HCT116 (cell line): Measurements from ENCODE around the gene MEG3. TPM values are rescaled to one million over a fixed set of nuclear protein-coding genes. Genes with fewer than 3 reads are reported as not detected.

ENCODE experiments used
- ATAC-seq: fragments of 200-7000 bp; cut with Tn5 transposase; 2 replicates; pipeline ENCODE4 v1.9.1; 2020; ENCODE audit warnings: mild to moderate bottlenecking, moderate library complexity
- BruUV-seq: library from RNA; stranded (reverse); fragments of 400-500 nt; replicated peaks from 2 replicates; lab custom pipeline; 2021; lab: Mats Ljungman, UMichigan
- CTCF ChIA-PET: fragments of 300-600 bp; sonication (Branson Sonifier 250); formaldehyde crosslinking; loops from one replicate; lab custom pipeline; 2021; ENCODE audit warnings: antibody characterized with exemption; lab: Charles Lee
- POLR2A ChIA-PET: fragments of 300-600, 350-600 bp; sonication (Branson Sonifier 250); formaldehyde crosslinking; loops from one replicate; lab custom pipeline; 2021; ENCODE audit warnings: antibody characterized with exemption; lab: Charles Lee
- RAD21 ChIA-PET, 2 experiments: fragments of 300-600 bp; sonication (Branson Sonifier 250); formaldehyde crosslinking; loops; one replicate each; lab custom pipeline; 2023; ENCODE audit warnings: low total read pairs in 2 of 2; ENCODE audit not compliant: uncharacterized antibody in 2 of 2, unreplicated experiment in 2 of 2, low non-redundant PET in 1 of 2; lab: Charles Lee
- DNase-seq: peaks from one replicate; pipeline ENCODE4 v3.0.0-alpha.2; 2010; ENCODE audit warnings: low read depth, low spot score
- H2AFZ ChIP-seq: fragments of 200-600 bp; shearing (Covaris generic), sonication (generic); 2 replicates; pipeline ENCODE4 v1.6.1; 2017; ENCODE audit warnings: low read depth, mixed run types, mixed read lengths, antibody characterized with exemption, low read length; ENCODE audit not compliant: poor library complexity, severe bottlenecking
- H3K27ac ChIP-seq: 2 replicates; pipeline ENCODE4 v1.5.1; 2012; ENCODE audit warnings: low read depth, low read length
- H3K27me3 ChIP-seq: fragments of 200-600 bp; sonication (generic); 2 replicates; pipeline ENCODE4 v1.6.1; 2016; ENCODE audit warnings: mixed run types, low read length, mixed read lengths; ENCODE audit not compliant: insufficient read depth
- H3K36me3 ChIP-seq, 2 experiments: fragments of 200-500 bp in 1 of 2; fragments of 200-600 bp in 1 of 2; sonication (Bioruptor generic) in 1 of 2; sonication (generic) in 1 of 2; 2 replicates each; pipeline versions ENCODE4 v1.5.1 to v1.6.1; 2014 to 2016; ENCODE audit warnings: low read length in 2 of 2, inconsistent platforms in 1 of 2, mixed read lengths in 1 of 2, mixed run types in 1 of 2; ENCODE audit not compliant: insufficient read depth in 2 of 2, control insufficient read depth in 1 of 2
- H3K4me1 ChIP-seq, 2 experiments: fragments of 200-600 bp in 1 of 2; sonication (generic) in 1 of 2; 2 replicates each; pipeline versions ENCODE4 v1.5.1 to v1.6.1; 2012 to 2017; ENCODE audit warnings: low read length in 2 of 2, inconsistent platforms in 1 of 2, mild to moderate bottlenecking in 1 of 2, mixed read lengths in 1 of 2, mixed run types in 1 of 2, moderate library complexity in 1 of 2; ENCODE audit not compliant: insufficient read depth in 2 of 2, control insufficient read depth in 1 of 2
- H3K4me2 ChIP-seq: fragments of 200-600 bp; sonication (generic); 2 replicates; pipeline ENCODE4 v1.6.1; 2017; ENCODE audit warnings: mixed run types, low read length, mixed read lengths
- H3K4me3 ChIP-seq, 2 experiments: fragments of 200-600 bp in 1 of 2; sonication (generic) in 1 of 2; replicated peaks in 1 of 2; 2 replicates each; pipeline ENCODE4 v1.5.1; 2011 to 2016; ENCODE audit warnings: low read length in 2 of 2, control low read depth in 1 of 2, low read depth in 1 of 2, mild to moderate bottlenecking in 1 of 2, mixed read lengths in 1 of 2, mixed run types in 1 of 2
- H3K79me2 ChIP-seq: fragments of 200-600 bp; sonication (generic); 2 replicates; pipeline ENCODE4 v1.6.1; 2017; ENCODE audit warnings: mild to moderate bottlenecking, mixed run types, low read length, moderate library complexity, mixed read lengths; ENCODE audit not compliant: insufficient read depth
- H3K9ac ChIP-seq: fragments of 200-600 bp; sonication (generic); 2 replicates; pipeline ENCODE4 v1.6.1; 2016; ENCODE audit warnings: low read length, mixed read lengths
- H3K9me2 ChIP-seq: fragments of 200-600 bp; sonication (generic), shearing (Covaris generic); 2 replicates; pipeline ENCODE4 v1.6.1; 2017; ENCODE audit warnings: mixed run types, mild to moderate bottlenecking, moderate library complexity; ENCODE audit not compliant: insufficient read depth
- H3K9me3 ChIP-seq, 2 experiments: fragments of 200-500 bp in 1 of 2; fragments of 200-600 bp in 1 of 2; sonication (Bioruptor generic) in 1 of 2; sonication (generic) in 1 of 2; 2 replicates each; pipeline ENCODE4 v1.6.1; 2014 to 2017; ENCODE audit warnings: low read length in 2 of 2, mixed read lengths in 2 of 2, inconsistent platforms in 1 of 2, low read depth in 1 of 2, mild to moderate bottlenecking in 1 of 2, mixed run types in 1 of 2, moderate library complexity in 1 of 2; ENCODE audit not compliant: control insufficient read depth in 1 of 2, insufficient read depth in 1 of 2
- H4K20me1 ChIP-seq: fragments of 200-600 bp; sonication (generic), shearing (Covaris generic); 2 replicates; pipeline ENCODE4 v1.6.1; 2017; ENCODE audit warnings: mixed run types, mild to moderate bottlenecking, moderate library complexity; ENCODE audit not compliant: insufficient read depth
- CTCF ChIP-seq, 3 experiments: fragments of 200-600 bp in 1 of 3; sonication (generic) in 1 of 3; IDR thresholded peaks in 2 of 3; conservative IDR thresholded peaks in 1 of 3; 2 replicates each; pipeline ENCODE4 v1.5.1; 2012 to 2017; ENCODE audit warnings: low read depth in 2 of 3, low read length in 2 of 3, antibody characterized with exemption in 1 of 3, borderline replicate concordance in 1 of 3, control low read depth in 1 of 3, mild to moderate bottlenecking in 1 of 3, mixed read lengths in 1 of 3, mixed run types in 1 of 3, moderate library complexity in 1 of 3; ENCODE audit not compliant: insufficient read depth in 1 of 3
- EGR1 ChIP-seq: IDR thresholded peaks from 2 replicates; pipeline ENCODE4 v1.6.1; 2012; ENCODE audit warnings: low read depth
- ELF1 ChIP-seq: IDR thresholded peaks from 2 replicates; pipeline ENCODE4 v1.6.1; 2012; ENCODE audit warnings: low read depth, borderline replicate concordance
- EZH2 ChIP-seq: fragments of 200-600 bp; sonication (generic); IDR thresholded peaks from 2 replicates; pipeline ENCODE4 v1.6.1; 2017; ENCODE audit warnings: antibody characterized with exemption, mixed run types
- EZH2phosphoT487 ChIP-seq: fragments of 200-600 bp; IDR thresholded peaks from 2 replicates; pipeline ENCODE4 v1.6.1; 2018; ENCODE audit warnings: antibody characterized with exemption, borderline replicate concordance
- FOSL1 ChIP-seq: IDR thresholded peaks from 2 replicates; pipeline ENCODE4 v1.6.1; 2012; ENCODE audit warnings: low read depth
- POLR2A ChIP-seq: IDR thresholded peaks from 2 replicates; pipeline ENCODE4 v1.7.0; 2011; ENCODE audit warnings: borderline replicate concordance; ENCODE audit not compliant: insufficient read depth, insufficient read length; ENCODE audit errors: extremely low read depth
- POLR2AphosphoS5 ChIP-seq: IDR thresholded peaks from 2 replicates; pipeline ENCODE4 v1.6.1; 2011; ENCODE audit warnings: mild to moderate bottlenecking, low read depth, low read length, moderate library complexity
- RAD21 ChIP-seq: IDR thresholded peaks from 2 replicates; pipeline ENCODE4 v1.6.1; 2012; ENCODE audit warnings: low read depth, mild to moderate bottlenecking
- SIN3A ChIP-seq: IDR thresholded peaks from 2 replicates; pipeline ENCODE4 v1.6.1; 2012; ENCODE audit warnings: low read depth
- SP1 ChIP-seq: IDR thresholded peaks from 2 replicates; pipeline ENCODE4 v1.6.1; 2012; ENCODE audit warnings: low read depth
- TCF7L2 ChIP-seq: IDR thresholded peaks from 2 replicates; pipeline ENCODE4 v1.7.0; 2011; ENCODE audit warnings: borderline replicate concordance, inconsistent platforms; ENCODE audit not compliant: insufficient read depth, insufficient read length; ENCODE audit errors: extremely low read depth
- ZFX ChIP-seq: fragments of 450-650 bp; IDR thresholded peaks from 2 replicates; pipeline ENCODE4 v1.6.1; 2017
- ZNF274 ChIP-seq: fragments of 200-500 bp; sonication (Bioruptor generic); IDR thresholded peaks from 2 replicates; pipeline ENCODE4 v1.6.1; 2014; ENCODE audit warnings: mild to moderate bottlenecking, low read depth, low read length, inconsistent platforms
- intact Hi-C: fragments of 100-400 bp; cut with micrococcal nuclease; formaldehyde crosslinking; loops from 2 replicates; pipeline ENCODE4 v1.10.0; 2022
- total RNA-seq: library from RNA; stranded (reverse); gene quantifications from one replicate; pipeline ENCODE4 v1.2.1, GENCODE V29; 2021; ENCODE audit not compliant: unreplicated experiment
- TF ChIP-seq, protein P1 (sequence below): IDR thresholded peaks from 2 replicates; pipeline ENCODE4 v1.6.1; 2012
- TF ChIP-seq, protein P2 (sequence below): IDR thresholded peaks from 2 replicates; pipeline ENCODE4 v1.6.1; 2011; ENCODE audit warnings: mild to moderate bottlenecking, low read length, moderate library complexity; ENCODE audit not compliant: insufficient replicate concordance; ENCODE audit errors: extremely low read depth
- TF ChIP-seq, protein P3 (sequence below): IDR thresholded peaks from 2 replicates; pipeline ENCODE4 v1.6.1; 2012; ENCODE audit warnings: low read depth

MEG3 gene
- total RNA-seq, 1 experiment from 2014 or later = 2.5 TPM

GRCh38 chr14:100873096-100873482, 47.2 kb downstream of the MEG3 start:
- Histone ChIP-seq H3K9me2 (no peaks in the 10 kb centered on the region), H3K9ac (no peak overlapping the region), H3K79me2 (no peaks in the 10 kb centered on the region), H3K9me3 (no peaks in the 10 kb centered on the region), H4K20me1 (no peaks in the 10 kb centered on the region), H2AFZ (no peak overlapping the region), H3K4me1 (peaks cover 0 to 19% of the 10 kb centered on the region in 2 experiments; a peak in 2 of 4 replicates), H3K4me2 (no peak overlapping the region), H3K27me3 (no peaks in the 10 kb centered on the region), H3K27ac (no peak overlapping the region), H3K4me3 (no peak overlapping the region), H3K36me3 (no peaks in the 10 kb centered on the region)
- no peak for TF ChIP-seq POLR2A
- TF ChIP-seq, protein P1, sequence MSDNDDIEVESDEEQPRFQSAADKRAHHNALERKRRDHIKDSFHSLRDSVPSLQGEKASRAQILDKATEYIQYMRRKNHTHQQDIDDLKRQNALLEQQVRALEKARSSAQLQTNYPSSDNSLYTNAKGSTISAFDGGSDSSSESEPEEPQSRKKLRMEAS = no peak
- no peak for TF ChIP-seq TCF7L2
- TF ChIP-seq SIN3A = no peak
- no peak for TF ChIP-seq EZH2phosphoT487
- TF ChIP-seq EZH2 = no peak
- no peak for TF ChIP-seq SP1
- no peak for TF ChIP-seq CTCF (IDR thresholded peaks at IDR 0.05 in 2 of 3, conservative IDR thresholded peaks at IDR 0.05 in 1 of 3; ENCODE audit: borderline replicate concordance in 1 of 3, insufficient read depth in 1 of 3, low read depth in 2 of 3, low read length in 2 of 3)
- no peak for TF ChIP-seq FOSL1
- TF ChIP-seq RAD21 = no peak
- TF ChIP-seq, protein P2, sequence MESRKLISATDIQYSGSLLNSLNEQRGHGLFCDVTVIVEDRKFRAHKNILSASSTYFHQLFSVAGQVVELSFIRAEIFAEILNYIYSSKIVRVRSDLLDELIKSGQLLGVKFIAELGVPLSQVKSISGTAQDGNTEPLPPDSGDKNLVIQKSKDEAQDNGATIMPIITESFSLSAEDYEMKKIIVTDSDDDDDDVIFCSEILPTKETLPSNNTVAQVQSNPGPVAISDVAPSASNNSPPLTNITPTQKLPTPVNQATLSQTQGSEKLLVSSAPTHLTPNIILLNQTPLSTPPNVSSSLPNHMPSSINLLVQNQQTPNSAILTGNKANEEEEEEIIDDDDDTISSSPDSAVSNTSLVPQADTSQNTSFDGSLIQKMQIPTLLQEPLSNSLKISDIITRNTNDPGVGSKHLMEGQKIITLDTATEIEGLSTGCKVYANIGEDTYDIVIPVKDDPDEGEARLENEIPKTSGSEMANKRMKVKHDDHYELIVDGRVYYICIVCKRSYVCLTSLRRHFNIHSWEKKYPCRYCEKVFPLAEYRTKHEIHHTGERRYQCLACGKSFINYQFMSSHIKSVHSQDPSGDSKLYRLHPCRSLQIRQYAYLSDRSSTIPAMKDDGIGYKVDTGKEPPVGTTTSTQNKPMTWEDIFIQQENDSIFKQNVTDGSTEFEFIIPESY = no peak
- TF ChIP-seq ZFX = no peak
- TF ChIP-seq, protein P3, sequence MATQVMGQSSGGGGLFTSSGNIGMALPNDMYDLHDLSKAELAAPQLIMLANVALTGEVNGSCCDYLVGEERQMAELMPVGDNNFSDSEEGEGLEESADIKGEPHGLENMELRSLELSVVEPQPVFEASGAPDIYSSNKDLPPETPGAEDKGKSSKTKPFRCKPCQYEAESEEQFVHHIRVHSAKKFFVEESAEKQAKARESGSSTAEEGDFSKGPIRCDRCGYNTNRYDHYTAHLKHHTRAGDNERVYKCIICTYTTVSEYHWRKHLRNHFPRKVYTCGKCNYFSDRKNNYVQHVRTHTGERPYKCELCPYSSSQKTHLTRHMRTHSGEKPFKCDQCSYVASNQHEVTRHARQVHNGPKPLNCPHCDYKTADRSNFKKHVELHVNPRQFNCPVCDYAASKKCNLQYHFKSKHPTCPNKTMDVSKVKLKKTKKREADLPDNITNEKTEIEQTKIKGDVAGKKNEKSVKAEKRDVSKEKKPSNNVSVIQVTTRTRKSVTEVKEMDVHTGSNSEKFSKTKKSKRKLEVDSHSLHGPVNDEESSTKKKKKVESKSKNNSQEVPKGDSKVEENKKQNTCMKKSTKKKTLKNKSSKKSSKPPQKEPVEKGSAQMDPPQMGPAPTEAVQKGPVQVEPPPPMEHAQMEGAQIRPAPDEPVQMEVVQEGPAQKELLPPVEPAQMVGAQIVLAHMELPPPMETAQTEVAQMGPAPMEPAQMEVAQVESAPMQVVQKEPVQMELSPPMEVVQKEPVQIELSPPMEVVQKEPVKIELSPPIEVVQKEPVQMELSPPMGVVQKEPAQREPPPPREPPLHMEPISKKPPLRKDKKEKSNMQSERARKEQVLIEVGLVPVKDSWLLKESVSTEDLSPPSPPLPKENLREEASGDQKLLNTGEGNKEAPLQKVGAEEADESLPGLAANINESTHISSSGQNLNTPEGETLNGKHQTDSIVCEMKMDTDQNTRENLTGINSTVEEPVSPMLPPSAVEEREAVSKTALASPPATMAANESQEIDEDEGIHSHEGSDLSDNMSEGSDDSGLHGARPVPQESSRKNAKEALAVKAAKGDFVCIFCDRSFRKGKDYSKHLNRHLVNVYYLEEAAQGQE = no peak
- TF ChIP-seq EGR1 = no peak
- TF ChIP-seq ZNF274 = no peak
- TF ChIP-seq POLR2AphosphoS5 = no peak
- TF ChIP-seq ELF1 = no peak
- CTCF ChIA-PET = no interaction called here
- POLR2A ChIA-PET = interaction anchor here (0.8 kb wide), 1 partner anchor 180 kb away, joined by 6 read pairs; no protein-coding TSS in a partner anchor
- intact Hi-C loops = no loop called here
- no TSS peak for BruUV-seq
- RAD21 ChIA-PET = no interaction called here
- DNase-seq (no peak), ATAC-seq (no peak)
